Activated CD4-positive, alpha-beta T cell treated with anti-CD3 and anti-CD28 coated beads, Interleukin-2, Interleukin-4, amounts not matched to agents 100 ng/mL and 50 ng/mL, durations not matched to agents 16 hours and 8 hours (primary cell): ENCODE results near the gene NET1.
"Not testable (repeated sequence)": the region's sequence is repeated elsewhere in the genome, so short reads cannot be mapped to it uniquely, and the experiment has no call there.

ENCODE experiments used
- DNase-seq: peaks from one replicate; pipeline ENCODE4 v3.0.0-alpha.2; 2020; ENCODE audit warnings: low spot score

Gene NET1

DNA sequence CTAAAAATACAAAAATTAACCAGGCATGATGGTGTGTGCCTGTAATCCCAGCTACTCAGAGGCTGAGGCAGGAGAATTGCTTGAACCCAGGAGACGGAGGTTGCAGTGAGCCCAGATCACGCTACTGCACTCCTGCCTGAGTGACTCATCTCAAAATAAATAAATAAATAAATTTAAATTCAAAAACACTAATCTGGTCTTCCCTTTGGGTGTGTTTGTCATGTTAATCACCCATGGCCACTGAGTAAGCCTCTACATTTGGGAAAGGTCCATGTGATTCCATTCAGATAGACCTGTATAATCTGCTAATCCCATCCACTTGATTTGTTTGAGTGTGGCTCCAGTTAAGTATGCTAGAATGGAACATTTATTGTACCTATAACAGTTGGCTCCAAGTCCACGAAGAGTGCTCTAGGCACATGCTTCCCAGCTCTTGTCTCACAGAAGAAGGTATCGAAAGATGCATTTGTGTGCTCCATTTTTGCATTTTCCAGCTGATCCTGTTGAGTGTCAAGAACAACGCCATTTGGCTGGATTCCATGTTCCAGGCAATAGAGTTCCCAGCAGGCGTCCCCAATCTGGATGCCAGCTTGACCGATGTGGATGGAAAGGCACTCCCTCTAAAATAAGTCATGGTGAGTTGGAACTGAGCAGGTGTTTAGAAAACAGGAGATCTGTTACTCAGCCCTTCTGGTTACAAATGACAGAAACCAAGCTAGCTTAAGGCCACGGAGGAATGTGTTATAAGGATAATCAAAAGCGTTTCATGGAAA lies 11.7 kb upstream of the NET1 start:
- no peak for DNase-seq

DNA sequence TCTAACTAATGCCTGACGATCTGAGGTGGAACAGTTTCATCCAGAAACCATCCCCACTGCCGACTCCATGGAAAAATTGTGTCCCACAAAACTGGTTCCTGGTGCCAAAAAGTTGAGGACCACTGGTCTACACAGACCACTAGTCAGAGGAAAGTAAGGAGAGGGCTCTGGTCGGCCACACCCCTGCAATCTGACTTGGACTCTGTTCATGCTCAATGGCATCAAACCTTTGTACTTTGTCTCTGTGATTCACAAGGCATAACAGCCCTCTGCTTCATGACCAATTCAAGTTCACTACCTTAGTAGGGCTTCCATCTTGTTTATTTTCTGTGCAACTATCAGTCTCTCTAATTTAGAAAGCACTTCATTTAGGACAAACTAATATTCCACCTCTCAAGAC lies 9.6 kb upstream of the NET1 start:
- no peak for DNase-seq

DNA sequence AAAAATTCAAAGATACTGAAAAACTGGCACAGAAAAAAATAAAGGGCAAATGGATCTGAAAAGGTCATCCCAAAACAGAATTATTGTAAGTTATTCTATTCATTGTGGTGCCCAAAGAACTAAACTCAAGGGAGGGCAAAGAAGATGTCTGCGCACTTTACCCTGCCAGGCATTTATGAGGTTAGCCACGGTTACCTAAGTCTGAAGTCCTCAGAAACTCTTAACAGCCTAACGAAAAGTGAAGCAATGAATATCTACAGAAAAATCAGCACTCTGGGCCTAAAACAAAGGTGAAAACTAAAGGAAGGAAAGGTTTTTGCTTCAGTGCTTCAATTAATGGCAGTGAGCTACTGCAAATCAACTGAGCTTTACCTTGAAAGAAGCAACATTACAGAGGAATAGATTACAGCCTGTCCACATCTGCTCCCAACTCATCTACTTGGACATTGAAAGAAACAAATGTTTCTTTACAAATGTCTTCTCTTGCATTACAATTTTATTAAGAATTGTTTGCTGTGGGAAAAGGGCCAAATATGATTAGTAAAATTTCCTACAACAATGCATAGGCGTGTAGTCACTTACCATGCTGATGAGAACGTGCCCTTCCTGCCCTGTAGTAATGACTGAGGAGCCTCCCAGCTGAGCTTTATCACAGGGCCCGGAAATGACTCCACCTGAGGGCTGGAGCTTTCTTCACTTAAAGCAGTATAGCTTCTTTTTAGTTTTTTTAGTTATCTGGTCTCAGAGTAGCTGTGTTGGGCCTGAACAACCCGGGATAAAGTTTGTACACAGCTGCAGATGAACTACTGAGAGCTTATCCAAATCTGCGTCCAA lies 7.9 kb upstream of the NET1 start, which contains the start of gene TUBAL3:
Gene TUBAL3 (minus strand): TSS at position 621 of the 834 bp plus-strand sequence. CDS start 36 bp downstream, at position 585.
- DNase-seq: no peak

GRCh38 chr10:5406918-5407317 lies 5.4 kb upstream of the NET1 start:
- no peak for DNase-seq

DNA sequence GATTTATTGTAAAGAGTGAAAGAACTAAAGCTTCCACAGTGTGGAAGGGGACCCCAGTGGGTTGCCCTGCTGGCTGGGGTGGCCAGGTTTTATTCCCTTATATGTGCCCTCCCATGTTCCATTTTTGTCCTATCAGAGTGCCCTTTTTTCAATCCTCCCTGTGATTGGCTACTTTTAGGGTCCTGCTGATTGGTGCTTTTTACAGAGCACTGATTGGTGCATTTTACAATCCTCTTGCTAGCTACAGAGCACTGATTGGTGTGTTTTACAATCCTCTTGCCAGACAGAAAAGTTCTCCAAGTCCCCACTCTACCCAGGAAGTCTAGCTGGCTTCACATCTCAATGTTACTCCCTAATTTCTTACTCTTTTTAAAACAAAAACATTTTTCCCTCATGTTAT lies 1.6 kb upstream of the NET1 start:
- not testable (repeated sequence) for DNase-seq

DNA sequence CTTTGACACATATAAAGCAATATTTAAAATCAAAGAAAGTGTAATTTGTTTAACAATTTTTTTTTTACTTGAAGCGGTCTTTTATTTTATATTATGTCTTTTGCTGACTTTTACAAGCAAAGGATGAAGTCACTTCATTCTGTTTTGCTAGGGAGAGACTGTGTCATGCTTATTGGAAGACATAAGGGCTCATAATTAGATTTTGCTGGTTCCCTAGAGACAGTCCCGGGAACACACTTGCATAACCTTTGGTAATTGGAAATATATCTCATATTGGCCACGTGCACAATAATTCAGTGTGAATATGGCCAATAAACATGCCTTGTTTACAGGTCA lies 448 bp upstream of the NET1 start:
- DNase-seq: no peak

GRCh38 chr10:5413012-5413938 lies 918 bp downstream of the NET1 start:
- no peak for DNase-seq

DNA sequence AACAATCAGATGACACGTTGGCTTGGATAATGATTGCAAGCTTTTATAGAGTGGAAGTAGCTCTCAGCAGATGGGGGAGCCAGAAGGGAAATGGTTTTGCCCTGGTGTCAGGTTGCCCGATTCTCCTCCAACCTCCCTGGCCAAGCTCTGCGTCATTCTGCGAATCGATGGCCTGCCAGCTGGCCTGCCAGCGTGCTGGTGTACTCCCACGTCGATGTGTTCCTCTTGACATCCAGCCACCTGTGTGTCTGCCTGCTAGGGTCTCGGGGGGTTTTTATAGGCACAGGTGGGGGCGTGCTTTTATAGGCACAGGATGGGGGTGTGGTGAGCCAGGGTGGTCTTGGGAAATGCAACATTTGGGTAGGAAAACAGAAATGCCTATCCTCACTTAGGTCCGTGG lies 4.6 kb downstream of the NET1 start:
- no peak for DNase-seq

DNA sequence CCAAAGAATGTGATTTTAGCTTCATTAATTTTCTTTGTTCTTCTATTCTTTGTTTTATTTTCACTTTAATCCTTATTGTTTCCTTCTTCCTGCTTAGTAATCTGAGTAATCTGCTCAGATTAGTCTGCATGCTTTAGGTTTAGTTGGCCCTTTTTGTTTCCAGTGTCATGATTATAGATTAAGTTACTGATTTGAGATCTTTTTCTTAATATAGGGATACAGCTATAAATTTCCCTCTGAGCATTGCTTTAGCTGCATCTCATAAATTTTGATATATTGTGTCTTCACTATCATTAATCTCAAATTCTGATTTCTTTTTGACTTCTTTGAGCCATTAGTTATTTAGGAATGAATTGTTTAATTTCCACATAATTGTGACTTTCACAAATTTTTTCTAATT lies 6.2 kb downstream of the NET1 start:
- no peak for DNase-seq

- no peak for DNase-seq
These were observed 7.2 kb downstream of the NET1 start for GRCh38 chr10:5419466-5420094.

- no peak for DNase-seq
These were observed 11.4 kb downstream of the NET1 start for GRCh38 chr10:5423771-5424170.

DNA sequence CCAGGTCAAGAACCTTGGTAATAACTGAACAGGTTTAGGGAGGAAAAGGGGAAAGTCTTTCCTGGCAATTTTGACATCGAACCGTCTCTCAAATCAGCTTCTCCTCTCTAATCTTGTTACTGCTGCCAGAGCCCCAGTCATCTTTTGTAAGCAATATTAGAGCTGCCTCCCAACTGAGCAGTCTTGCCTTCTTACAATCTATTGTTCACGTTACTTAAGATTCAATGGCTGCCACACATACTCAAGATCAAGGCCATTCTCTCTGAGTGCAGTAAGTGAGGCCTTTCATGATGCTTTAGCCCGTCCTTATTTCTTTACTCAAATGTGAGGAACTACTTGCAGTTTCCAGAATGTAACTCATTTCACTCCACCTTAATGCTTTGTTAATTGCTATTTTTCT lies 12.4 kb downstream of the NET1 start:
- no peak for DNase-seq

GRCh38 chr10:5428133-5428532 lies 15.8 kb downstream of the NET1 start:
- DNase-seq: no peak

GRCh38 chr10:5433182-5433581 lies 20.8 kb downstream of the NET1 start:
- DNase-seq: no peak

DNA sequence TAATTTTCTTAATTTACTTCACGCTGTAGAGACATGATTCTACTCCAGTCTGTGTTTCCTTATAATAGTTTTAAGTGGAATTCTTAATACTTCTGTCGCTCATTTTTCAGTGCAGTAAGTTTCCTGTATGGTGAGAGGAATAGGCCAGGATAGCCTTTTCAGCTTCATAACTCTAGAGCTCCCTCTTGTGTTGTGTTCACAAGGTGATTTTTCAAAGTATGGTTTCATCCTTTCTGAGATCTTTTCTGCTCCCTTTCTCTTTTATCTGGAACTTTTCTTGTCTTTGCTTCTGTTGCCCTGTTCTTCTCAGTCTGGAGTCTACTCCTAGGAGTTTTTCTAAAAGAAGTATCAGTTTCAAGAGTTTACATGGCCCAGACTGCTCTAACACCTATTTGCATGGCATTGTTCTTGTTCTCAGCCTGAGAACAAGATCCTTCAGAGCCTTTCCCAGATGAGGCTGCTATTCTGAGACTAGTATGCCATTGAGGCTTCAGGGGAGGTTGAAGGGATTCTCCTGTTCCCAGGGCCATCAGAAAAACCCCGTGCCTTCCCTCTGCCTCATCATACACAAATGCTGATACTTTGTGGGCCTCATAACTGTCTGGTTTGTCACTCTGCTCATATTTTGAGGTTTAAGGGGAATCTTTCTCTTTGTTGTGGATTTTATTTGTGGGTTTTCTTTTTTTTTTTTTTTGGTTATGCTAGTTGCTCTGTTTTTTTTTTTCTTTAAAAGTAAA lies 21.8 kb downstream of the NET1 start:
- DNase-seq: peak; percentile 44

GRCh38 chr10:5435328-5435727 lies 23.0 kb downstream of the NET1 start:
- no peak for DNase-seq

- DNase-seq: no peak
These were observed 27.8 kb downstream of the NET1 start for GRCh38 chr10:5440206-5440605.

GRCh38 chr10:5441106-5441505 lies 28.7 kb downstream of the NET1 start:
- DNase-seq: no peak

DNA sequence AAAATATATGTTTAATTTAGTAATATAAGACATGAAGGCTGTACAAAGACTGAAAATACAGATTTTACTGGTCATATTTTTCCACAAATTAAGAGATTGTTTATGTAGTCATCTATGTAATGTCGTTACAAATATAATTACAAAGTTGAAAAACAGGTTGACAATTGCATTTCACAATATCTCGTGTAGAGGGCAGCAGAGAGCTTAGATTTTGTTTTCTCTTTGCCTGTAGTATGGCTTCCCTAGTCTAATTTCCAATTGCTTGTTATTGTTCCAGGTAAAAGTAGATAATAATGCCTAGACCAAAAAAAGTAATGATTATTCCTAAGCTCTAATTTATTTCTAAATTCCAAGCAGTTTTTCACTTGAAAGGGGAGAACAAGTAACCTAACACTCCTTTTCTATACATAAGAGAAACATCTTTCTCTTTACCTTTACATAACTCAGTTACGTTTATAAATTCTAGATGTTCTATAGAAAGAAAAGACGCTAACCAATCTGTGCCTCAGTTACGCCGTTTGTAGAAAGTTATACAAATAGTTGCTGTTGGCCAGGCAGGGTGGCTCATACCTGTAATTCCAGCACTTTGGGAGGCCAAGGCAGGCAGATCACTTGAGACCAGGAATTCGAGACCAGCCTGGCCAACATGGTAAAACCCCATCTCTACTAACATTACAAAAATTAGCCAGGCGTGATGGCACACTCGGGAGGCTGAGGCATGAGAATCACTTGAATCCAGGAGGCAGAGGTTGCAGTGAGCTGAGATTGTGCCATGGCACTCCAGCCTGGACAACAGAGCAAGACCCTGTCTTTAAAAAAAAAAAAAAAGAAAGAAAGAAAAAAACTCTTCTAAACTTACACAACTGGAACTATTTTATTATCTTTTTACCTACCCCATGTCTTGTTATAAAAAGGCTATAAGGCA lies 30.0 kb downstream of the NET1 start:
- DNase-seq: peak; percentile 66

DNA sequence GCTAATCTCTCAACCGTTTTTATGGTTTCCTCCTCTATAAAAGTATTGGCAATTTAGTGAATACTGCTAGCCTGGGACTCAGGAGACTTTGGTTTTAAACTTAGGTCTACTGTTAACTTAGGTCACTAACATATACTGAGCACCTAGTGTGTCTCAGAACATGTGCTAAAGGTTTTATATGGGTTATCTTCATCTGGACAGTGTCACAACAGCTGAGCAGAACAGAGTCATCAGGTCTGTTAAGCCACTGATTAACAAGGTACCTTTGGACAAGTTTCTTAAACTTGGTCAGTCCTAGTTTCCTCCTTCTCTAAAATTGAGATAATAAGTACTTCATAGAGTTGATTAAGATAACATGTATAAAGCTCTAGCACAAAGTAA lies 30.6 kb downstream of the NET1 start:
- no peak for DNase-seq
